GM13977 (cell line): Measurements from ENCODE around the gene PDE4B.

Experiments
- DNase-seq: peaks from one replicate; pipeline ENCODE4 v3.0.0; 2012; ENCODE audit warnings: low spot score
- CTCF ChIP-seq: IDR thresholded peaks from 2 replicates; pipeline ENCODE4 v1.5.1; 2012; ENCODE audit warnings: mild to moderate bottlenecking, control low read depth; ENCODE audit not compliant: insufficient read depth; ENCODE audit errors: extremely low read depth, missing control alignments
- in situ Hi-C: fragments of 300-500 bp; cut with MboI; formaldehyde crosslinking; loops from one replicate; pipeline ENCODE4 v1.12.0; 2022; ENCODE audit warnings: low sequenced_read_pairs, low pct_unique_long_range_greater_than_20kb, mixed read lengths, inconsistent platforms; ENCODE audit not compliant: unreplicated experiment

PDE4B gene

GRCh38 chr1:66035616-66036245 is 243.0 kb downstream of the PDE4B start:
- in situ Hi-C loops, result no loop called here
- TF ChIP-seq CTCF, result no peak
- DNase-seq, result no peak

GRCh38 chr1:66041654-66042053 is 249.0 kb downstream of the PDE4B start:
- DNase-seq, result no peak
- in situ Hi-C loops, result no loop called here
- TF ChIP-seq CTCF, result no peak

GRCh38 chr1:66043186-66043585 is 250.5 kb downstream of the PDE4B start:
- TF ChIP-seq CTCF, result no peak
- no peak for DNase-seq
- in situ Hi-C loops, result no loop called here

- TF ChIP-seq CTCF, result no peak
- DNase-seq, result no peak
- in situ Hi-C loops, result no loop called here
Measured at GRCh38 chr1:66044912-66045311, 252.2 kb downstream of the PDE4B start.

- no peak for DNase-seq
- TF ChIP-seq CTCF, result no peak
- in situ Hi-C loops, result no loop called here
Measured at GRCh38 chr1:66046415-66046814, 253.7 kb downstream of the PDE4B start.

GRCh38 chr1:66048011-66048410 is 255.3 kb downstream of the PDE4B start:
- no peak for TF ChIP-seq CTCF
- DNase-seq, result no peak
- in situ Hi-C loops, result no loop called here
